ENCODE measurements around the gene RCHY1. TPM values are rescaled to one million over a fixed set of nuclear protein-coding genes. Genes with fewer than 3 reads are reported as not detected.
A peak's percentile ranks its signal among the peaks of the same experiment; 100 is the strongest.

RCHY1 gene
- total RNA-seq, 1 donor from 2014 or later, result 11.2 TPM

DNA sequence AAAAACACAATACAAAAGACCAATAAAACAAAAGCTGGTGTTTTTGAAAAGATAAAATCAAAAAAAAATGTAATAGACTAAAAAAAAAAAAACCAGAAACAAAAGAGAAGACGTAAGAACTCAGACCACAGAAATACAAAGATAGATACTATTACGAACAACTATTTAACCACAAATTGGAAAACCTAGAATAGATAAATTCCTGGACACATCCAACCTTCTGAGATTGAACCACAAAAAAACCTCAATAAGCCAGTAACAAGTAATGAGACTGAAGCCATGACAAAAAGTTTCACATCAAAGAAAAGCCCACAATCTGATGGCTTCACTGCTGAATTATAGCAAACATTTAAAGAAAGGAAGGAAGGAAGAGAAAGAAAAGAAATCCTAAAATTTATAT lies 16.2 kb downstream of the RCHY1 start:
- DNase-seq (ENCODE audit: low read depth), result no peak
- H3K4me3 ChIP-seq (ENCODE audit: low read depth, low read length), result no peak overlapping the region
- TF ChIP-seq, protein P1, sequence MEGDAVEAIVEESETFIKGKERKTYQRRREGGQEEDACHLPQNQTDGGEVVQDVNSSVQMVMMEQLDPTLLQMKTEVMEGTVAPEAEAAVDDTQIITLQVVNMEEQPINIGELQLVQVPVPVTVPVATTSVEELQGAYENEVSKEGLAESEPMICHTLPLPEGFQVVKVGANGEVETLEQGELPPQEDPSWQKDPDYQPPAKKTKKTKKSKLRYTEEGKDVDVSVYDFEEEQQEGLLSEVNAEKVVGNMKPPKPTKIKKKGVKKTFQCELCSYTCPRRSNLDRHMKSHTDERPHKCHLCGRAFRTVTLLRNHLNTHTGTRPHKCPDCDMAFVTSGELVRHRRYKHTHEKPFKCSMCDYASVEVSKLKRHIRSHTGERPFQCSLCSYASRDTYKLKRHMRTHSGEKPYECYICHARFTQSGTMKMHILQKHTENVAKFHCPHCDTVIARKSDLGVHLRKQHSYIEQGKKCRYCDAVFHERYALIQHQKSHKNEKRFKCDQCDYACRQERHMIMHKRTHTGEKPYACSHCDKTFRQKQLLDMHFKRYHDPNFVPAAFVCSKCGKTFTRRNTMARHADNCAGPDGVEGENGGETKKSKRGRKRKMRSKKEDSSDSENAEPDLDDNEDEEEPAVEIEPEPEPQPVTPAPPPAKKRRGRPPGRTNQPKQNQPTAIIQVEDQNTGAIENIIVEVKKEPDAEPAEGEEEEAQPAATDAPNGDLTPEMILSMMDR (conservative IDR thresholded peaks at IDR 0.05; ENCODE audit: low read depth, low read length), result no peak

DNA sequence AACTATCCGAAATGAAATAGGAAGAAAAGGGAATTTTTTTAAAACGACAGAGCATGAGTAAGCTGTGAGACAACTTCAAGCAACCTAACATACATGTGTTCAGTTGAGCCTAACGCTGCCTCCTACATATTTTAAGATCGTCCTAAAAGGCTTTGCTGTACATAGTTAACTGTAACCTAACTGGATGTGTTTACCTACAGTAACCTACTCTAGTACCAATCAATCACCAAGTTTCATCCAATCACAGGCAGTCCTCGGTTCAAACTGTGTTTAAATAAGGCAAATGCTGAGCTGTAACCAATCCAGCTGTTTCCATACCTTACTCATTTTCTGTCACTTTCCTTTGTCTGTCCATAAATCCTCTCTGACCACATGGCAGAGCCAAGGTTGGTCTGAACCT lies 17.1 kb downstream of the RCHY1 start:
- TF ChIP-seq, protein P1 (conservative IDR thresholded peaks at IDR 0.05; ENCODE audit: low read depth, low read length), result no peak
- no peak overlapping the region for H3K4me3 ChIP-seq (ENCODE audit: low read depth, low read length)
- no peak for DNase-seq (ENCODE audit: low read depth)

DNA sequence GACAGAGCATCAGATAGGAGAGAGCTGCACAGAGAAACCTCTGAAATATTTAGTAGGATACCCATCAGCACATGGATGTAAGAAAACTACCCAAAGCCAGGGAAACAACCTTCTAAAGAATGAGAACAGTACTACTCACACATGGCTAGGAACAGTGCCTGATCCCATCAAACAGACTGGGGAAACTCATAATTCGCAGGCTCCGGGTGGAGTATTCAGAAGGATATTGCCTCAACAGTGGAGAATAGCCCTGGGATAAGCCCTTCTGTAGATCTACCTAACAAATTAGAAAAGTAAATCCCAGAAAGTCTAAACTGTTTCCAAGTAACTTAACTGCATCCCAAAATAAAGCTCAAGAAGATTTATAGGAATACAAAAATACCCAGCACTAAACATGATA lies 17.8 kb downstream of the RCHY1 start:
- TF ChIP-seq, protein P1 (conservative IDR thresholded peaks at IDR 0.05; ENCODE audit: low read depth, low read length), result no peak
- H3K4me3 ChIP-seq (ENCODE audit: low read depth, low read length), result no peak overlapping the region
- DNase-seq (ENCODE audit: low read depth), result no peak

DNA sequence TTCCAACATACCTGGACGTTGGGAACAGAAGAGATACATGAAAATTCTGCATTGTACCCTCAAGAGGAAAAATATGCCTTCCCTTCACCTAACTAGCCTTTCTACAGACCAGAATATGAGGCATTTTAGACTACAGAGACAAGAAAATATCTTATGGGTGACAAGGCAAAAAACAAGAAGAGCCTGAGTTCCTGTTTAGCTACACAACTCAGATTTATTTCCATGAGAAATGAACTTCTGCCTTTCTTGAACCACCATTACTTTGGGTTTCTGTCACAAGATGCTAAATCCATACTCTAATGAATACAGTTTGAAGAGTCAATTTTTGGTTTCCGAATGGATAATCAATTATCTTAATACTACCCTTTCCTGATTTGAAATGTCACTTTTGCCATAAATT lies 18.7 kb downstream of the RCHY1 start:
- TF ChIP-seq, protein P1 (conservative IDR thresholded peaks at IDR 0.05; ENCODE audit: low read depth, low read length), result no peak
- H3K4me3 ChIP-seq (ENCODE audit: low read depth, low read length), result no peak overlapping the region
- DNase-seq (ENCODE audit: low read depth), result no peak

DNA sequence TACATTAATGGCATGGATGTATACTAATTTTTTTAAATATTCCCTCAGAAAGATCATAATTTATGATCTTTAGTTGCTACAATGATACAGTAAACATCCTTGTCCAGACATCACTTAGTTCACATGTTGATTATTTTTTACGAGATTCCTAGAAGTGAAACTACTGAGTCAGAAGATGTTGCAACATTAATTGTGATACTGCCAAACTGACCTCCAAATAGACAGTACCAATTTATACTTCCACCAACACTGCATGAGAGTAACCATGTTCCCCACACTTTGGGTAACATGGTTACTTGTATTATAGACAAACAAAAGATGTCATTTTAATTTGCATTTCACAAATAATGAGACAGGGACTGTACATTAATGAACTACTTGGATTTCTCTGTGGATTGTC lies 19.6 kb downstream of the RCHY1 start:
- no peak overlapping the region for H3K4me3 ChIP-seq (ENCODE audit: low read depth, low read length)
- no peak for DNase-seq (ENCODE audit: low read depth)

DNA sequence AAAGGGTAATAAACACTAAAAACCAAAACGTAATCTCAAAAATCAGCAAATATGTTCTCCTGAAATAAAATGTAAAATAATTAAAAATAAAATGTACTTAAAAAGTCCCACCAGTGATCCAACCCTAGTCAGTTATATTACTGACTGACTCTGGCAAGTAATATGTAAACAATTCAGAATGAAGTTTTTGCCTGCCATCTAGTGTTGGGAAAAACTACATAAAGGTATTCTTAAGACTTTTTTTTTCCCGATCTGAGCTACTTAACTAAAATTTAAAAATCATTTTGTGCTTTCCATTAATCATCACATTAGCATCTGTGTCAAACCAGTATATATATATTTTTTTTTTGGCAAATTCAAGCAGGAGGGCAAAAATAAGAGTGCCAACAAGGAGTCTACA lies 24.0 kb downstream of the RCHY1 start:
- no peak for DNase-seq (ENCODE audit: low read depth)
- no peak overlapping the region for H3K4me3 ChIP-seq (ENCODE audit: low read depth, low read length)
- TF ChIP-seq, protein P1 (conservative IDR thresholded peaks at IDR 0.05; ENCODE audit: low read depth, low read length), result peak; percentile 37

More for the DNA sequence above, 19.6 kb downstream of the RCHY1 start:
- TF ChIP-seq, protein P1 (conservative IDR thresholded peaks at IDR 0.05; ENCODE audit: low read depth, low read length), result no peak

DNA sequence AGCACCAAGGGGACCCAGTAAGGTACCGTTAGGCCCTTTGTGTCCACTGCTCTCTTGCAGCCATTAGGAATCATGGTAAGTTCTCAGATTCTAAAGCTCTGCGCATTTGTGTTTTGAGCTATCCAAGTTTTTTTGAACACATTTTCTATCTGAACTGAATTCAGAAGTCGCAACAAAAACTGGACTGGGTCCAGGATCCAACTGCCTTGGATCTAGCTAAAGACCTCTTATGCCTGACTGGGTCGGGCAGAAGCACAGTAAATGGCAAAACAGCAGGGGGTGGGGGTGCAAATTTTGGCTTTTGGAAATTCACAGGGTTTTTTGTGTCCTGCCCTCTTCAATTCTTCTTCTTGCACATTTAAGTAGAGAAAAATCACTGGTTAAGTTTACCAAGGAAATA lies 30.0 kb downstream of the RCHY1 start:
- TF ChIP-seq, protein P1 (conservative IDR thresholded peaks at IDR 0.05; ENCODE audit: low read depth, low read length), result no peak
- no peak for DNase-seq (ENCODE audit: low read depth)
- H3K4me3 ChIP-seq (ENCODE audit: low read depth, low read length), result no peak overlapping the region

All from epithelial cell of proximal tubule (primary cell).